ENCODE results near the gene SNTN.

DNA sequence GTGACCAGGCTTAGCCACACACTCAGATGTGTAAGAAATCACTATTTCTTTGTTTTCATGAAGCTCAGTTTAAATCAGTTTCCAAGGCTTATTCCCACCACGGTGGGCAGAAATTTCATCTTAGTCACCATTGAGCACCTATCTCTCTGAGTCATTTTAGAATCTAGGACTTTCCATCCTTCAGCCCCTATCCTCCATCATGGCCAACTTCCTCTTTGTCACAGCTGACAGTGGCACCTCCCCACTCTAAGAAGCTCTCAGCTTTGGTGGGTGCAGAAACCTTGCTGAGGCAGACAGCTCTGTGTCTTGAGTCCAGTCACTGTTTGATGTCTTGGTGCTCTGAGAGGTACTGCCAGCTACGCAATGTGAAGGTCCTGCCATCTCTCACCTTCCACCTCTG is 32.9 kb downstream of the SNTN start:
- TF ChIP-seq KLF9 (CRISPR knock-in tag; IDR thresholded peaks at IDR 0.05; ENCODE audit: low read depth) = no peak
- no peak for TF ChIP-seq ZNF138 (CRISPR knock-in tag; IDR thresholded peaks at IDR 0.05; ENCODE audit: low read depth)
- TF ChIP-seq, protein P1, sequence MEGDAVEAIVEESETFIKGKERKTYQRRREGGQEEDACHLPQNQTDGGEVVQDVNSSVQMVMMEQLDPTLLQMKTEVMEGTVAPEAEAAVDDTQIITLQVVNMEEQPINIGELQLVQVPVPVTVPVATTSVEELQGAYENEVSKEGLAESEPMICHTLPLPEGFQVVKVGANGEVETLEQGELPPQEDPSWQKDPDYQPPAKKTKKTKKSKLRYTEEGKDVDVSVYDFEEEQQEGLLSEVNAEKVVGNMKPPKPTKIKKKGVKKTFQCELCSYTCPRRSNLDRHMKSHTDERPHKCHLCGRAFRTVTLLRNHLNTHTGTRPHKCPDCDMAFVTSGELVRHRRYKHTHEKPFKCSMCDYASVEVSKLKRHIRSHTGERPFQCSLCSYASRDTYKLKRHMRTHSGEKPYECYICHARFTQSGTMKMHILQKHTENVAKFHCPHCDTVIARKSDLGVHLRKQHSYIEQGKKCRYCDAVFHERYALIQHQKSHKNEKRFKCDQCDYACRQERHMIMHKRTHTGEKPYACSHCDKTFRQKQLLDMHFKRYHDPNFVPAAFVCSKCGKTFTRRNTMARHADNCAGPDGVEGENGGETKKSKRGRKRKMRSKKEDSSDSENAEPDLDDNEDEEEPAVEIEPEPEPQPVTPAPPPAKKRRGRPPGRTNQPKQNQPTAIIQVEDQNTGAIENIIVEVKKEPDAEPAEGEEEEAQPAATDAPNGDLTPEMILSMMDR (CRISPR knock-in tag; IDR thresholded peaks at IDR 0.05) = no peak

Data from HepG2 (cell line).